Fibroblast of skin of right quadriceps (primary cell): Measurements from ENCODE around the gene BACH1.
A peak's percentile ranks its signal among the peaks of the same experiment; 100 is the strongest.

Source experiments
- DNase-seq: peaks from one replicate; pipeline ENCODE4 v3.0.0-alpha.2; 2013

BACH1 gene

DNA sequence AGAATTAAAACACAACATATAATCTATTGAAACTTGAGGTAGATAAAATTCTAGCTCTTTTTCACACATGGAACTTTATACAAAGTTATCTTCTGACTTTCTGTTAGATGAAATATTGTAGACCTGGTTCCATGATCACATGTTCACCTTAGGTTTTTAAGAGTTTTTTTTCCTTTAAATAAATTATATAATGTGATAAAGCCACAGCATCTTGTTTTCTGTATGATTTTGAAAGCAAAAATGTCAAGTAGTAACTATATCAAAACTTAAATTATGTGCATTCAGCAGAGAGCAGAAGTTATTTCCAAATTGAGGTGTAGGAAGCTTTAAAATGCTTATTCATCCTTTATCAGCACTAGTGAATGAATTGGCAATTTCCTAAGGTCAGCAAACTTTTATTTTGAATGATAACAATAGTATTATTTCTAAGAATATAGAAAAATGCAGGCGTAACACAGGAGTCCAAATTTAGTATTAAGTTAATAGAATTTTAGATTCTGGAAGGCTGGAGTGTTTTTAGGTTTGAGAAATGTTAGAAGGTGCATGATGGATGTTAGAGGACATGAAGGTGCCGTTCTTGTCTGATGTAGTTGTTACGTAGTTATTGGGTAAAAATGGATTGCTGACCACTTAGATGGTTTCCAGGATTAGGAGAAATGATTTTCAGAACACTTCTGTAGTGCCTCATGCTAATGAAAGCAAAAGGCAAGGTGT, 17.5 kb downstream of the BACH1 start:
- DNase-seq = no peak

DNA sequence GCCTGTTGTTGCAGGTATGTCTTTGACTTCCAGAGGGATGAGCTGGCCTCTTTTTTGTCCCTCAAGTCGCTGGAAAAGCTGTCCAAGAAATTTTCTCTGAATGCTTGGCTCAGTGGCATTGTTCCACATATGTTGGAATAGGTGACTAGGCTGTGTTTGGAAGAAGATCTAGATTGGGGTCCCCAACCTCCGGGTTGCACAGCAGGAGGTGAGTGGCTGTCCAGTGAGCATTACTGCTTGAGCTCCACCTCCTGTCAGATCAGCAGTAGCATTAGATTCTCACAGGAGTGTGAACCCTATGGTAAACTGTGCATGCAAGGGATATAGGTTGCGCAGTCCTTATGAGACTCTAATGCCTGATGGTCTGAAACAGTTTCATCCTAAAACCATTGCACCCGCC, 18.1 kb downstream of the BACH1 start:
- no peak for DNase-seq

DNA sequence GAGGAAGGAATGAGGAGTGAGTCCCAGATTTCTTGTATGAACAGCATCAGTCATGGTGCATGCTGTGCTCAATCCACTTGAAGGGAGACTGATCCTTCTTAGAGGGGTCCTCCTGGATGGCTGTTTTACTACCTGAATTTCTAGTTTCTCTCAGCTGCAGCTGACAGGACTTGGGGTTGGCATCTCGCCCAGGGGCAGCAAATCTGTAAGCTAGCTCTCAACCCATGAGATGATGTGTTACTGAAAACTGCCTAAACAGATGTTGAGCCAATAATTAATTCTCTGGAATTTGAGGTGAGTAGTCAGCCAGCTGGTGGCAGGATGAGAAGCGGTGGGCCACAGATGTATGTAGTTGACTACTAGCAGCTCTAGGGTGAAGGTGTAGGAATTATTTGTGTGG, 19.6 kb downstream of the BACH1 start:
- peak; percentile 44 for DNase-seq

DNA sequence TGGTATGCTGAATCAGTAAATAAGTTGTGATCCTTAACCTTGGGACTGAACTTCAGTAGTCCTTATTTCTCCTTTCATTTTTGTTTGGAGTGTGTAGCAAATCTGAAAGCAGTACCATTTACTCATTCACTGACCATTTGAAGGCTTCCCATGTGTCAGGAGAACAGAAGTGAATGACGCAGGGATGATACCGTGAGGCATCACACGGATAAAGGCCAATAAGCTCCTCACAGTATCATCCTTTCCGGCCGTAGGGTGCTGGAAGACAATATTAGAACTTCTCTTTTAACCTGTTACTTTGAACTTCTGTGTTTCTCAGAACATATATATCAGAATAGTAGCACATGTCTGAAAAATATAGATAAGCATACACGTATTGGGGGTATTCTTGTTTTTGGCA, 21.3 kb downstream of the BACH1 start:
- DNase-seq = no peak

DNA sequence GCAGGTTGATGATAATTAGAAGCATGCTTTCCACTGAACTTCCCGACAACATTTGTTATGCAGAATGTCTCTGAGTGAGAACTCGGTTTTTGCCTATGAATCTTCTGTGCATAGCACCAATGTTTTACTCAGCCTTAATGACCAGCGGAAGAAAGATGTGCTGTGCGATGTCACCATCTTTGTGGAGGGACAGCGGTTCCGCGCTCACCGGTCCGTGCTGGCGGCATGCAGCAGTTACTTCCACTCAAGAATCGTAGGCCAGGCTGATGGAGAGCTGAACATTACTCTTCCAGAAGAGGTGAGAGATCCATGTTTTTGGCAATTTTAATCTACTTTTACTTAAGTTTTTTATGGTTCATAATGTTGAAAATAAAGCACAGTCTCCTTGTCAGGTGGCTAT, 22.5 kb downstream of the BACH1 start:
- DNase-seq = no peak

DNA sequence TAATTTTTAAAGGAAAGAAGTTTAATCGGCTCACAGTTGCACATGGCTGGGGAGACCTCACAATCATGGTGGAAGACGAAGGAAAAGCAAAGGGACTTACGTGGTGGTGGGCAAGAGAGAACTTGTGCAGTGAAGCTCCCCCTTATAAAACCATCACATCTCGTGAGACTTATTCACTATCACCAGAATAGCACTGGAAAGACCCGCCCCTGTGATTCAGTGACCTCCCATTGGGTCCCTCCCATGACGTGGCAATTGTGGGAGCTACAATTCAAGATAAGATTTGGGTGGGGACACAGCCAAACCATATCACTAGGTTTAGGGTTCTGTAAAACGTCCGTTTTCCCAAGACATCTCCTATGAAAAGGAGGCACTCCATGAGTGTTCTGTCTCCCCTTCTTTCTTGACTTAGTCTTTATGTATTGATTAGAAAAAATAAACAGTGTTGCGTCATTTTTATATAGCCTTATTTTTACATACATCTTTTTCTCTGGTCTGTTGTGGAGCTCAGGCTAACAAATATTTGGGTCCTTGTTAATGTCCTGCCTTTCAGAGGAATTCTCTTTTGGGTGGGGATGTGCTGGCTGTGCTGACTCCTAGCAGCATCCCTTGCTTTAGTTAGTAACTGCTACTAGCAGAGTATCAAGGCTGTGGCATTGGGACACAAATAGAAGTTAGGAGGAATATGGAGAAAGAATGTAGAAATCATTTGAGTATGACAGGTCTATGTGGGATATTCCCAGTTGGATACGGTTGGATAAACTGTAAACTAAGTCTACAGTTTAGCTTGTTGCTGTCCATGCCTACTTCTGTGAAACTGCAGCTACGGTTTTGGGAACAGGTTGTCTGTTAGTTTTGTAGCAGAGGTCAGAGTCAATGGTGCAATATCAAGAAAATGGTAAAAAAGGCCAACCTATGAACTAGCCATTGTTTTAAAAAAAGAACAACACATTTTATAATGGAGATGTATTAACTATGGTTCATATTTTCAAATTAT, 23.5 kb downstream of the BACH1 start:
- DNase-seq = no peak

DNA sequence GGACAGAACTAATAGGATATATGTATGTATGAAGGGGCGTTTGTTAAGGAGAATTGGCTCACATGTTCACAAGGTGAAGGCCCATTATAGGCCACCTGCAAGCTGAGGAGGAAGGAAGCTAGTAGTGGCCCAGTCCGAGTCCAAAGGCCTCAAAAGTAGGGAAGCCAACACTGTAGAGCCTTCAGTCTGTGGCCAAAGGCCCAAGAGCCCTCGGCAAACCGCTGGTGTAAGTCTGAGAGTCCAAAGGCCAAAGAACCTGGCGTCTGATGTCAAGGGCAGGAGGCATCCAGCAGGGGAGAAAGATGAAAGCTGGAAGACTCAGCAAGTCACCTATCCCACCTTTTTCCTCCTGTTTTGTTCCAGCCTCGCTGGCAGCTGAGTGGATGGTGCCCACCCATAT, 24.5 kb downstream of the BACH1 start:
- no peak for DNase-seq

DNA sequence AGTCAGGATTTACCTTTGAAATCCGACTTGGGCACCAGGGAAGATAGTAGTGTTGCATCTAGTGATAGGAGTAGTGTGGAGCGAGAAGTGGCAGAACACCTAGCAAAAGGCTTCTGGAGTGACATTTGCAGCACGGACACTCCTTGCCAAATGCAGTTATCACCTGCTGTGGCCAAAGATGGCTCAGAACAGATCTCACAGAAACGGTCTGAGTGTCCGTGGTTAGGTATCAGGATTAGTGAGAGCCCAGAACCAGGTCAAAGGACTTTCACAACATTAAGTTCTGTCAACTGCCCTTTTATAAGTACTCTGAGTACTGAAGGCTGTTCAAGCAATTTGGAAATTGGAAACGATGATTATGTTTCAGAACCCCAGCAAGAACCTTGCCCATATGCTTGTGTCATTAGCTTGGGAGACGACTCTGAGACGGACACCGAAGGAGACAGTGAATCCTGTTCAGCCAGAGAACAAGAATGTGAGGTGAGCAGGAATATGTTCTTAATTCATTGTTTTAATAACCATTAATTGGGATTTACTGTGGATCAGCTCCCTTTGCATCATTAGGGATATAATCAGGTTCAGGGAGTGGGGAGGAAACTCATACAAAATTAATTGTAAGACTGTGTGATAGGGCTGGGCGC, 28.3 kb downstream of the BACH1 start:
- no peak for DNase-seq

DNA sequence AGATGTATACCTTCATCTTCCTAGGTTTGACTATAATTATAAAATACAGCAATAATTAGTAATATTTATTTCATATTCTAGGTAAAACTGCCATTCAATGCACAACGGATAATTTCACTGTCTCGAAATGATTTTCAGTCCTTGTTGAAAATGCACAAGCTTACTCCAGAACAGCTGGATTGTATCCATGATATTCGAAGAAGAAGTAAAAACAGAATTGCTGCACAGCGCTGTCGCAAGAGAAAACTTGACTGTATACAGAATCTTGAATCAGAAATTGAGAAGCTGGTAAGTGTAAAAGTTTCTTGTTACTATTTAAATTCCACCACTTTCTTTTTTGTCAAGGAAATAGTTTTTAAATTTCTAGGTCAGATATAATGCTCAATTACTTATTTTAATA, 30.7 kb downstream of the BACH1 start:
- no peak for DNase-seq

DNA sequence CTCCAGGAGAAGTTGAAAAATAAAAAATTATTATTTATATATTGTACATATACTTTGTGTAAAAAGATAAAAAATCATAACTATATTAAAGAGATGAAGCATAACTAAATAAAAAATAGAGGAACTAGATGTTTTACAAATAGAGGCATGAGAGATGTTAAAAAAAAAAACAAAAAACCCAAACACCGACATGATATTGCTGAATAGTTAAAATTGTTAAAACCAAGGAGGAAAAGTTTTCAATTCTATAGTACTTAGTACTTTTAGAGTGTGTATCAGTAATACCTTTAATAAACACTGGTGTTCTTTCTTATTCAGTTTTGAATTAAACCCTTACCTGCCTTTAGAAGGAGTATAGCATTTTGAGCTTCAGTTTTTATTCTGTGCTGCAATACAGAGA, 32.1 kb downstream of the BACH1 start:
- DNase-seq = no peak

DNA sequence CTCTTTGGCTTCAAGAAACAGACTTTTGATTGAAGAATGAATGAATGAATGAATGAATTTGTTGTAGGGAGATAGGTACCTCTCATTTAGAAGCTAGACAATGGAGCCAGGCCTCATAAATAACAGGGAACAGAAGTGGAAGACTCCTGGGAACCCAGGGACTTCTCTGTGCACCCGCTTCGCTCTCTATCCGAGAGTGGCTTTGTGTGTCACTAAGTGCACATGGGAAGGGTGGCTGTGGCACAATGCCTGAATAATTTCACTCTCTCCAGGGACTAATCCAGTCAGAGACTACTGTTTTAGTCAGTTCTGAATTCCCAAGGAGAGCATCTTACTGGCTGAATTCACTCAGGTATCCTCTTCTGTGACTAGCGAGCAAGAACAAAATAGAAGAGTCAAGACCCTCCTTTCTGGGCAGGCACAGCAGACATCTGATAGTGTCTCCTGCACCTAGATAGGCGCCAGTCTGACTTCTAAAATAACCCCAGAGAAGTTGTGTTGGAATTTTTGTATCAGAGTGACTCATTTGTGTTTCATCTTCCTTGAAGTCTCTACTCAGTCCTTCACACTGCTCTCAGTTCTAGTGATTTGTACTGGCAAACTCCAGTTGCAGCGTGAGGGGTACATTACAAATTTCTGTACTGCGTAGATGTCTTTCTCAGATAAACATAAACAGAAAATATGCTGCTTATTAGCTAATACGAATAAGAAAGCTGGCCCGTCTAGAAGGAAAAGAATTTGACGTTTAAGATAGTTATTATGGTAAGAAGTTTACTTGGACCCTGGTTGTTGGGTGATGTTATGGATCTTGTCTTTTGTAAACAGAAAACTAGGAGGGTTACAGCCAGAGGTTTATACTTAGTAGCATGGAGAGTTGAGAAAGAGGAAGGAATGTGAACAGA, 34.0 kb downstream of the BACH1 start:
- DNase-seq = peak; percentile 63

DNA sequence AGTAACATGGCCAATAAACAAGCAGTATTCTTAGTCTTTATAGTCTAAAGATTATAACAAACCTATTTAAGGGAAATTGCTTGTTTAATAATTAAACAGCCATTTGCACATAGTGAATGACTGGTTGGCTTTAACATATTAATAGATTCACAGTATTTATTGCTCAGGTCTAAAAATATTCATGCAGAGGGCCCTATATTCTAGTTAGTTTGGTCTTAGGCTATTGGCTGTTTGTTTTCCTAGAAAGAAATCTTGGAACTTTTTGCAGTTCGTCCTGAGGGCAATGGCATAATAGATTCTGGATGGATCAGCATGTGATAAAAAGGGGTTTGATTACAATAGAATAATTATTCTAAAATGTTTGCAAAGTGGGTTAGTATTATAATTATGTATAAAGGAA, 34.7 kb downstream of the BACH1 start:
- no peak for DNase-seq

DNA sequence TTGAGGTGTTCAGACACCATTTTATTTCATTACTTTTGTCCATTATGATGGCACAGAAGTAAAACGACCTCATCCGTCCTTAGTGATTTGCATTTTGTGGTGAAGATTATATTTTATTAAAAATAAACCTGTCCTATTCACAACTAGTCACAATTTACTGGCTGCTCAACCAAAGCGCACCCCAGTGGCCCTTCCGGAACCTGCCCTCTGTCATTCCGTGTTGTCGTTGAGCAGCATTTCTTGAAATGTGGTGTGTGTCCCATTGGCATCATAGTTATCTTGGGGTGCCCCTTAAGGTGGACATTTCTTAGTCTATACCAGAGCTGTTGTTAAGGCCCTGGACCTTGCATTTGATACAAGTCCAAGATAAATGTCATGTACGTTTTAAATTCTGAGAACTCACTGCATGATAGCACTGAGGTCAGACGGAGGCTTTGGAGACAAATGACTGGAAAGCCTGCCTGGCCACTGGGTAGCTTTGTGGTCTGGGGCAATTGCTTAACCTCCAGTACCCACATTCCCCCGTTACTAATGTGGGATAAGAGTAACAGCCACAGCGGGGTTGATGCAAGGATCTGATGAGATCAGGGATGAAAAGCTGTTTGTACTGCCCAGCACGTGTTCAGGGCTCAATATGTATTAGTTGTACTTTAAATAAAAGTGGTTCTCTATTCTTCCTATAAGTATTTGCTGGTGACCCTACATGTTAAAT, 36.2 kb downstream of the BACH1 start:
- DNase-seq = peak; percentile 42

DNA sequence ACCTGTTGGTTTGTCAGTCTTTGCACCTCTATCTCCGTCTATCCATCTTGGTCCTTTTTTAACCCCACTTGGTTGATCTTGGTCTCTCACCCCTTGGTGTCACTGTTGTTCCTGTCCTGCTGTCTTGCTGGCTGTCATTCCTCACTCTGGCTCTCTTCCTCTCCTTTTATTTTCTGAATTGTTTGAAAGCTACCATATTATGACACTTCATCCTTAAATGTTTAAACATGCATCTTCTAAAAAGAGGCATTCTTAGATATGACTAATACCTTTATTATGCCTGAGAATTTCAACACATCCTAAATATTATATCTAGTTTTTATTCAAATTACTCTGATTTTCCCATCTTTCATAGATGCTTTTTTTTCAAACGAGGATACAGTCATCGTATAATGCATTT, 37.0 kb downstream of the BACH1 start:
- peak; percentile 64 for DNase-seq

DNA sequence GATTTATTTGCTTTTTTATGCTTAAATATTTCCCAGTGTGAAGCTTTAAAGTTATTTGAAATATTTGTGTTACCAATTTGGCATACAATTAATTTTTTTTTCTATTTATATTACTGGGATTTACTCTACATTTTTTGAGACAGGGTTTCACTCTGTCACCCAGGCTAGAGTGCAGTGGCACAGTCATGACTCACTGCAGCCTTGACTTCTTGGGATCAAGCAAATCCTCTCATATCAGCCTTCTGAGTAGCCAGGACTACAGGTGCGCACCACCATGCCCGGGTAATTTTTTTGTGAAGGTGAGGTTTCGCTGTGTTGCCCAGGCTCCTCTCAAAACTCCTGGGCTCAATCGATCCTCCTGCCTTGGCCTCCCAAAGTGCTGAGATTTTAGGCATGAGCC, 39.5 kb downstream of the BACH1 start:
- no peak for DNase-seq

DNA sequence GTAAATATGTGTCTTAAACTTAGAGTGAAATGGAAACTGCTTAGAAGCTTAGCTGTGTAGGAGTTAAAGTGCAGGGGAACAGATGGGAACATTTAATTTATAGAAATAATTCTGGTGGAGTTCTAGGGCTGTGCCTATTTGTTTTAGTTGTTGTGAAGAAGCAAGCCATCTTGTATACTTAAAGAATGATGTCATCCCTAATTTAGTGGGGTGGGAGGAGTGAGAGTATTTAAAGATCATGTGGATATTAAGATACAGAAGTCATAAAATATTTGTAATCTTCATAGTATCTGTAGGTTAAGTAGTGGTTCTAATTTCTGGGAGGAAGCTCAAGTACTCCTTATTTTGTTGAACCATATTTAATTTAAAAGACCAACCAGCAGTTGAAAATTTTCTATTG, 41.5 kb downstream of the BACH1 start:
- peak; percentile 32 for DNase-seq

DNA sequence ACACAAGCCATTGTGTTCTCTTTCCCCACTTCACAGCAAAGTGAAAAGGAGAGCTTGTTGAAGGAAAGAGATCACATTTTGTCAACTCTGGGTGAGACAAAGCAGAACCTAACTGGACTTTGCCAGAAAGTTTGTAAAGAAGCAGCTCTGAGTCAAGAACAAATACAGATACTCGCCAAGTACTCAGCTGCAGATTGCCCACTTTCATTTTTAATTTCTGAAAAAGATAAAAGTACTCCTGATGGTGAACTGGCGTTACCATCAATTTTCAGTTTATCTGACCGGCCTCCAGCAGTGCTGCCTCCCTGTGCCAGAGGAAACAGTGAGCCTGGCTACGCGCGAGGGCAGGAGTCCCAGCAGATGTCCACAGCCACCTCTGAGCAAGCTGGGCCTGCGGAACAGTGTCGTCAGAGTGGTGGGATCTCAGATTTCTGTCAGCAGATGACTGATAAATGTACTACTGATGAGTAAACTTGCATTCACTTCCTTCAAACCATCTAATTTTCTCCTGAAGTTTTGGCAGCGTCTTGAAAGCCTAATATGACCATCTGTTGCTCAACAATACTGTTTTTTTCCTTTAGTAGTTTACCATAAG, 43.7 kb downstream of the BACH1 start:
- DNase-seq = peak; percentile 97

DNA sequence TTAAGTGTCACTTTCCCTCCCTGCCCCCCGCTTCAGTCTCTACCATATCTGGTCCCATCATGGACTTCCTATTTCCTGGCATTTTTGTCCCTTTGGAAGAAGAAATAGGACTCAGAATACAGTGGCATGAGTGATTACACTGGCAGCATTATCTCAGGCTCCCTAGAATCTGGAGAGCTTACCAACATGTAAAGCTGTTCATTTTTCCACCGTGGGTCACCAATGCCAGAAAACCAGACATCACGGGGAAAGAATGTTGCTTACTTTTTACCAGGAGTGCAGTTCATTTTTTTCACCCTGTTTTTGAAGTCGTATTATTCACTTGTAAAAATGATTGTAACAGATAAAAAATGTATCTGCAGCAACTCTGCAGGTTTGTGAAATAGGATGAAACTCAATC, 44.8 kb downstream of the BACH1 start:
- DNase-seq = peak; percentile 84

DNA sequence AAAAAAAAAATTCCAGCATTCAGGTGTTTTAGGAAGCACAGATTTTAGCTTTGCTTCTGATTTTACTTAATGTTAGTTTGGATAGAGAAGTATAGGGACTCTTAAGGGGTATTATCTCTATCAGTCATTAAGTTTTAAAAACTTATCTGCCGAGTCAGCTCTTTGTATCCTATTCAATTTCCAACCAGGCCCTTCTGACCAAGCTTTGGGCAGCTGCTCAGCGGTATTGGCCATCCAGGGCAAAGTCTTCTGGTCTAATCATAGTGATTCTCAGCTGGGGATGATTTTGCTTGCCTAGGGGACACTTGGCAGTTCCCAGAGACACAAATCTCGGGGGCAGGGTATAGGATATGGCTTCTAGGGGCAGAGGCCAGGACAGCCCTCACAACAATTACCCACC, 47.6 kb downstream of the BACH1 start:
- DNase-seq = no peak

DNA sequence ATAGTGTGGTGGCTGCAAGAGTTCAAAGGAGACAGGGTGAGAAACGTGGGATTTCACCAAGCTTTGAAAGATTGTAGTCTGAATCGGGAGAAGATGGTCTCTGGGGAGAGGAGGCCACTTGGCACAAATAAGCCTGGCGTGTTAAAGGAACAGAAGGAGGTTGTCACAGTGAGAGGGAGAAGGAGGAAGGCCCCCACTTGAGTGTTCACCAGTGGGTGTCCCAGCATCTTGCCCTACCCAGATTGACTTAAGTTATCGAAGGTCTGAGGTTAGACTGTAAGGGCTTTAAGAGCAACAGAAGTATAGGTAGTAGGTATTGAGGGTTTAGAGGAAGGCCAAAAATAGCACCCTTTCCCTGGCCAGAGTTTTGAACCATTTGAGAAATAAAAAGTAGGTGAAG, 48.0 kb downstream of the BACH1 start:
- no peak for DNase-seq

DNA sequence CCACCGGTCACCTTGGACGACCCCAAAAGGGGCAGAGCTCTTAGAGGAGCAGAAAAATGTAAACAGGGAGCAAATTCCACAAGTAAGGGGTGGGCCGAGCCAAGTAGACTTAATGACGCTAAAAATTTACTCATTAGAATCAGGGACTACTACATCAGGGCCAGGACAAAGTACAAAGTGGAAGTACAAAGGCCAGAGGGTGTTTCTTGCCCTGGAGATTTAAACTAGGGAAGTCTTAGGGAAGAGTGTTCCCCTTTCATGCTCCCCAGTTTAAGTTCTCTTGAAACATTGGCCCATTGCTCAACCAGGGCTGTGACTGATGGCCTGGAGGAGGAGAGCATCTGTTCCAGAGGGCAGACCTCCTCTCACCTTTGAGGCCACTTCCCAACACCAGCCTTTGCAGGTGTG, 48.6 kb downstream of the BACH1 start:
- DNase-seq = no peak

DNA sequence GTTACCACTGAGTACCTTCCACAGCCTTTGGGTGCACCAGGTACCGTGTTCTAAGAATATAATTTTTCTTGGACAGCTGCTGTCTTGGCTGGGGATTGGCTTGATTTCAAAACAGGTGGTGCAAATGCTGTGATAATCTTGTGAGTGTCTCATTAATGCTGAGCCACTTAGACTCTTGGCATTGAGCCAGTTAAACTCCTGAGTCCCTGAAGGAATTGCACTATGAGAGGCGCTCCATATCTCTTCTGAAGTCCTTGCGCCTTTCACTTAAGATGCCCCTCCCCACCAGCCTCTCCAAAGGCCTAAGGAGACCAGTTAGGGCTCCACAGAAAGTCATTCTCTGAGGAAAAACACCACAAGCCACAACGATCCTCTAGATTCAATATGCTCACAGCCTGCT, 51.0 kb downstream of the BACH1 start:
- DNase-seq = no peak
